SKM-1 treated with dmso at 0.1 percent for 144 hours (cell line): ENCODE results near the gene NCAN.
"Not testable (repeated sequence)": the region's sequence is repeated elsewhere in the genome, so short reads cannot be mapped to it uniquely, and the experiment has no call there.

ENCODE experiments used
- DNase-seq: peaks from one replicate; lab custom pipeline; 2025; ENCODE audit not compliant: unreplicated experiment; lab: John Stamatoyannopoulos, UW

Gene NCAN

GRCh38 chr19:19192910-19193423 lies 18.8 kb upstream of the NCAN start:
- no peak for DNase-seq

DNA sequence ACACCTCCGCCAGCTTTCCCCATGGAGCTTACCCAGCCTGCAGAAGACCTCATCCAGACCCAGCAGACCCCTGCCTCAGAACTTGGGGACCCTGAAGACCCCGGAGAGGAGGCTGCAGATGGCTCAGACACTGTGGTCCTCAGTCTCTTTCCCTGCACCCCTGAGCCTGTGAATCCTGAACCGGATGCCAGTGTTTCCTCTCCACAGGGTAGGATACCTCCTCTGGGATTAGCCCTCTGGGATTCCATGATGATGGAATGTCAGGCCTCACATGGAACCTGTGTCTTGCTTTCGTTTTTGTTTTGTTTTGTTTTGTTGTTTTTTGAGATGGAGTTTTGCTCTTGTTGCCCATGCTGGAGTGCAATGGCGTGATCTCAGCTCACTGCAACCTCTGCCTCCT lies 17.8 kb upstream of the NCAN start:
- no peak for DNase-seq

DNA sequence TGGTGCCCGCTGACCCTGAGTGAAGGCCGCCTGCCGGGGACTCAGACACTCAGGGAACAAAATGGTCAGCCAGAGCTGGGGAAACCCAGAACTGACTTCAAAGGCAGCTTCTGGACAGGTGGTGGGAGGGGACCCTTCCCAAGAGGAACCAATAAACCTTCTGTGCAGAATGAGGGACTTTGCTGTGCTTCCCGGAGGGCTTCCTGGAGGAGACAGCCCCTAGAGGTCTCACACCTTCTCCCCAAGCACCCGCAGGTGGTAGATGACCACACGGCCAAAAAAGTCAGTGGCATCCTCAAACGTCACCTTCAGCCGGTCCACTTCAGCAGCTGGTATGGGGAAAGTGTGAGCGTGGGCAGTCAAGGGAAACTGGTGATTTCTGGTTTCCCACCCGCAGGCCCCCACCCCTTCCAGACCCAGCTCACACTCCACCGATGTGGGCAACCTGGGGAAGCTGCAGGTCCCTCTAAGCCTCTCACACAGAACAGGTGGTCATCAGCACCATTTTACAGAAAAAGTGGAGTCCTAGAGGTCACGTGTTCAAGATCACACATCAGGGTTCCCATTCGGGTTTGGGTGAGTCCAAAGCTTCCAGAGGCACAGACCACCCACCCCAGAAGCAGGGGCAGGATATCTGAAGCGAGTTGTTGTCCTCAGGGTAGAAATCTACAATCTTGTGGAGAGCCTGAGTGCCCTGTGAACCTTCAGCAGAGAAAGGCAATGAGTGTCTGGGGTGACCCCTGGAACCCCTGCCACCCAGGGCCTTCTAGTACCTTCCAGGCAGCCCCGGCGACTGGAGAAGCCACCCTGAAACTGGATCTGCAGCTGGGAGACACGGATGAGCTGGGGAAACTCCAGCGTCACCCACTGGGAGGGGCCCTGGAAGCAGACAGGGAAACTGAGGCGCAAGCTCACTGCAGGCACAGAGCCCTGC lies 9.8 kb upstream of the NCAN start:
- no peak for DNase-seq

GRCh38 chr19:19202707-19203011 lies 9.1 kb upstream of the NCAN start:
- DNase-seq = no peak

DNA sequence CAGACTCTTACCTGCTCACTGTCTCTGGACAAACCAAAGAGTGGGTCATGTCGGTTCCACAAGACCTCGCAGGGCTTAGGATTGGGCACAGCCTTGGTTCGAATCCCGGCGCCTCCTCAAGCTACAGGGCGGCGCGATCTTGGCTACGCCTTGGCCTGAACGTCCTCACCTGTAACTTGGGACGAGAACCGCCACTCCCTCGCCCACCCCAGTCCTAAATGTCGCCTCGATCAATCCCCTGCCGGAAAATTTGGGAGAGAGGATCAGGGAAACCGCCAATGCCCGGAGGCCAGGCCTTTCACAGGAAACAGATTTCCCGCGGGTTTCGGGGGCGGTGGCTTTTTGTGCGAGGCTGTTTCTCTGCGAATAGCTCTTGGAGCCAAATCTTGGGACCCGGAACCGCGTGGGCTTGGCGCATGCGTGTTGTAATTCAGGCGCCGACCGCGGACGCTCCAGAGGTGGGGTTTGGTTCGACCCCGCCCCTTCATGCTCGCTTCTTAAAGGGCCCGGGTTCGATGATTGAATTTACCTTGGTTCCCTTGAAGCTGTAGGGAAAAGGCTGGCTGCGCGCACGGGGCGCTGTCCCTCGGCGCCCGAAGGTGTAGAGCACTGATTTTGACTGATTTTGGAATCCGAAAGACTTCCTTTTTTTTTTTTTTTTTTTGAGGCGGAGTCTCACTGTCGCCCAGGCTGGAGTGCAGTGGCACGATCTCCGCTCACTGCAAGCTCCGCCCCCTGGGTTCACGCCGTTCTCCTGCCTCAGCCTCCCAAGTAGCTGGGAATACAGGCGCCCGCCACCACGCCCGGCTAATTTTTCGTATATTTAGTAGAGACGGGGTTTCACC lies 8.5 kb upstream of the NCAN start, which contains the start of gene NR2C2AP:
TSS of gene NR2C2AP (minus strand) at position 403 of the 845 bp plus-strand sequence. CDS start at position 49, 354 bp downstream.
- DNase-seq = peak; percentile 89

DNA sequence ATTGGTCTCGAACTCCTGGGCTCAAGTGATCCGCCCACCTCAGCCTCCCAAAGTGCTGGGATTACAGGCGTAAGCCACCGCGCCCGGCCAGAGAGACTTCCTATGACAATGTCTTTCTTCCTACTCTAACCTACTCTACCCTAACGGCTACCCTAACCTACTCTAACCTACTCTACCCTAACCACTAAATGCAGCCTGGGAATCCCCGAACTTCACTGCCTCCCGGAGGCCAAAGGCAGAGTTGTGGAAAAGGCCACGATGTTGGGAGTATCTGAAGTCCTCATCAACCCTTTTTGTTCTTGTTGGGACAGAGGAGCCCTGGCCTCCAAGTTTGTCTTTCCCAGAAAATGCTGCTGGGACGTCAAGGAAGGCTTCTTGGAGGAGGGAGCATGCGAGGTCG lies 7.6 kb upstream of the NCAN start:
- no peak for DNase-seq

DNA sequence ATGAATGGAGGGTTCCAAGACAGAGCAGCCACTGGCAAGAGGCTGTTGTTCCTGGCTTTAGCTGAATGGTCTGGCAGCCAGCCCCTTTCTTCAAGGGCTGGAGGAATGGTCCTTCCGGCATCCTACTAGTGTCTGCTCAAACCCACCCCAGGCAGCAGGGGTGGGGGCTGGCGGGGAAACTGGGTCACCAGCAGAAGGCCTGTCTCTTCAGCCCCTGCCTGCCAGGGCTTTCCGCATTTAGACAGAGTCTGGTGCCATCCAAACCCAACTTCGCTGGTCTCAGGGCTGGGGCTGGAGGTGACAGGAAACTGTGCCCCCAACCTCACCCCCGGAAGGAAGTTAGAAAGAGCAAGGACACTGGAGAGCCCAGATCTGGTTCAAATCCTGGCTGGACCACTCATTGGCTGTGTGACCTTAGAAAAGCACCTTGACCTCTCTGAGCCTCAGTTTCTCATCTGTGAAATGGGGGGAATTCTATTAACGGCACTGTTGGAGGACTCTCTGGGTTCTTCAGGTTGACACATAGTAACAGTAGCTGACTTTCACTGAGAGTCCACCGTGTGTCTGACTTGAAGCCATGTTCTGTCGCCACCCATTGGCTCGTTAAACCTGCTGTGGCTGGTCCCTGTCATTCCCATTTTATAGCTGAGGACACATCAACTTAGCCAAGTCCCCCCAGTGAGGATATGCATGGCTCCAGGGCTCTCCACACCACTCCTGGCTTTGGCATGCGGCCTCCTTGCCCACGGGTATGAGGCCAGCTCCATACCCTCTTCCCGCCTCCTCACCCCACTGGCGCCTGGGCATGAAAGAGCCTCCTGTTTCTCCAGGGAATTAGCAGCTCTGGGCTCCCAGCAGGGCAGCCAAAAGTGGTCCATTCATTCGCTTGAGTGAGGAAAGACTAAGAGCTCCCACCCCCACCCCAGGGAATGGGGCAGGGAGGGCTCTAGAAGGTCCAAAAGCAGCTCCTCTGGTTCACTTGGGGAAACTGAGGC lies 6.0 kb upstream of the NCAN start:
- DNase-seq = no peak

DNA sequence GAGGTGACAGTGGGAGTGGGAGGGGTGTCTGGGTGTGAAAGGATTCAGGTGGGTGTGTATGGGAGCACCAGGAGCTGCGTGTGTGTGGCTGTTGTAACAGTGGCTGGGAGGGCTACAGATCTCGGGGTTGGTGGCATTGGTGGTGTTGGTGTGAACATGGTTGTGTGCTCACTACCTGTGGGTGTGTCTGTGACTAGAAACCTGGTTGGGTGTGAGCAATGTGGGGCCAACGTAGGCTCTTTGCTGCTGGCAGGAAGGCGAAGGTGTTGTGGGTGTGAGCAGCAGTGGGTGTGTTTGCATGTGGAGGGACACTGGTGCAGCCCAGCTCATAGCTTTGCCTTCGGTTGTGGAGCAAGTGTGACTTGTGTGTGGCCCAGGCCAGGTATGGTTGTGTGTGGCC lies 4.8 kb upstream of the NCAN start:
- no peak for DNase-seq

DNA sequence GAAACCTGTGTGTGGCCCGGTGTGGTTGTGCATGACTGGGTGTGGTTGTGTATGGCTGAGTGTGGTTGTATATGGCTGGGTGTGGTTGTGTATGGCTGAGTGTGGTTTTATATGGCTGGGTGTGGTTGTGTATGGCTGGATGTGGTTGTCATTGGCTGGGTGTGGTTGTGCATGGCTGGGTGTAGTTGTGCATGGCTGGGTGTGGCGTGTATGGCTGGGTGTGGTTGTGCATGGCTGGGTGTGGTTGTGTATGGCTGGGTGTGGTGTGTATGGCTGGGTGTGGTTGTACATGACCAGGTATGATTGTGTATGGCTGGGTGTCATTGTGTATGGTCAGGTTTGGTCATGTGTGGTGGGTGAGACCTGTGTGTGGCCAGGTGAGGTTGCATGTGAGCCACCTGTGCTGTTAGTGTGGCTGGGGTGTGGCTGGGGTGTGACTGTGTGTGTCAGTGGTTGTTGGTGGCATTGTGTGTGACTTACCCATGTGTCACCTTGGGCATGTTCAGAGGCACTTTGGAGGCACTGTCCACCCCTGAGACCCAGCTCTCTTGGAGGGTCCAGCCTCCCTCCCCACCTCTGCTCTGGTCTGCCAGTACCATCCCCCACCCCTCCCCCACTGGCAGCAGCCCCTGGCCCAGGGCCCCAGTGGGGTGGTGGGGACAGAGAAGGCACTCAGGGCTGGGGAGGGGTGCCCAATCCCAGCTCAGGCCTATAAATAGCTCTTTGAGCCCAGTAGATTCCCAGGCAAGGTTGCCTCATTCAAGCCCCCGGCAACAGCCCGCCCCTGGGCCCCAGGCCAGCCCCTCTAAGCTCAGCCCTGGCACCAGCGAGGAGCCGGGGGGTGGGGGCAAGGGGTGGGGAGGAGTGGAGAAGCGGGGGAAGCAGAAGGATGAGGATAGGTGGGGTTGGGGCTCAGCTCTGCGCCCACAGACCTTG lies 3.9 kb upstream of the NCAN start:
- no peak for DNase-seq

DNA sequence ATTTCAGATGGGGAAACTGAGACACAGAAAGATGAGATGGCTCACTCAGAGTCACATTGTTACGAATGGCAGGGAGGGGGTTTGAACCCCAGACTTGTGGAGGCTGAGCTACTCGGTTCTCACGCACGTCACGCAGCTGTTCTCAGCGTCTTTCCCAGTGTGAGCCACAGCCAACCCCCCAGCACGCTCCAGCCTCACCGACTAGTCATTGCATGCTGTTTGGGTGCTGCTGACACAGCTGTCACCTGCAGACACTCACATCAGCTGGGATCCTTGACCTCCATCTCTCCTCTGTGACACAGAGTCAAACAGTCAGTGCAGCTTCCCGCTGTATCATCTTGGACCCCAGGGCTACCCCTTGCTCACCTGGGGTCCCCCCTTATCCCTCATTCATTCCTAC lies 2.4 kb upstream of the NCAN start:
- no peak for DNase-seq

DNA sequence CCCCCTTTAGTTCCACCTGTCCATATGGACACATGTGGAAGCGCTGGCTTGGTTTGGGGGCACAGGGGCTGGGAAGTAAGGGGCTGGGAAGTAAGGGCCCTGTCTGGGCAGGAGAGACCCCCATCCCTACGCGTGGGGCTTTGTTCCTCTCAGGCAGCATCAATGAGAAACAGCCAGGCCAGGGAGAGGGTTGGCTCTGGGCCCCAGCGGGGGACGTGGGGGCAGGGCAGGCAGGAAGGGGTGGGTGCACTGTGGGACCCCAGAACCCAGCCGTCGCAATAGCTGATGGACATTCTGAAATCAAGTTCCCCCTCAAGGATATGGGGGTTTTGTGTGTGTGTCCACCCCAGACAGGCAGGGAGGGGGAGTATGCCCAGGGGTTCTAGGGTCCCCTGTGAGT lies 1.2 kb downstream of the NCAN start:
- DNase-seq = no peak

GRCh38 chr19:19213426-19214158 lies 1.8 kb downstream of the NCAN start:
- DNase-seq = no peak

DNA sequence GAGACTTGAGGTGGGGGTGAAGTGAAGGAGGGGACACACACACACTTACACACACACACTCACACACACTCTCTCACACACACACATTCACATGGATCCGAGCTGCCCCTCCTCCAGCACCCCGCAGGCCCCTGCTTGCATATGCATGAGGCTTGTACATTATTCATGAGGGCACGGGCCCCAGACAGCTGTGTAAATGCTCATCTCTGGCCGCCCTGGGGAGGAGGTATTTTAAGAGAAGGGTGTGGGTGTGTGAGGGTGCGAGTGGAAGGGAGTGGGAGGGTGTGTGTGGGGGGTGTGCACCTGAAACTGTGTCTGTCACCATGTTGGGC lies 2.4 kb downstream of the NCAN start:
- no peak for DNase-seq

DNA sequence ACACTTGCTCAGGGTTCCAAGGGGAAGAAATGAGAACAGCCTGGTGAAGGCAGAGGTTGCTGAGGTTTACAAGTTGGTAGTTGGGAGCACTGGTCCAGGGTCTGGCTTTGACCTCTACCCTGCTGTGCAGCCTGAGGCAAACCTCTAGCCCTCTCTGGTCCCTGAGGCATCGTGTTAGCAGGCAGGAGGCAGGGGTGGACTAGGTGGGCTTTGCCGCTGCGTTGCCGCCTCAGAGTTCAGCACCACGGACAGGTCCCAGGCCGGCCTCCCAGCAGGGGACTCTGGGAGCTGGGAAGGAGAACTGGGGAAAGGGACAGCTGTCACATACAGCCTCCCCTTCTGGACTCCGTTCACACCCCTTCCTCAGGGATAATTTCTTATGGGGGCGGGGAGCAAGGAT lies 3.1 kb downstream of the NCAN start:
- DNase-seq = no peak

- no peak for DNase-seq
Observed at GRCh38 chr19:19215792-19216191, 4.0 kb downstream of the NCAN start.

DNA sequence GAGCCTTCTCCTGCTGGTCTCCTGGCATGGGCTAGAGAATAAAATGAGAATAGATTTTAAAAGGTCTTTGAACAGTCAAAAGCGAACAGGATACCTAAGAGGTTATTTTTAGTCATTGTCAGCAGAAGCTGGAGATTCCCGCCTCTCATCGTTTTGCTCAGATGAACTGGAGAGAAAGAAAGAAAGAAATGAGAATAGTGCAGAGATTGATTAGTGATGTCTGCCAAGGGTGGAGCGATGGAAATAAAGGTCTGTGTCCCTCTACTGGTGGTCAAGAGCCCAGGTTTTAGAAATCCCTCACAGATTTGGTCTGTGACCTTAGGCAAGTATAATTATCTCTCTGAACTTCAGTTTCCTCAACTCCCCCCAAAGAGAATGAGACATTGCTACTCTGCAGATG lies 5.3 kb downstream of the NCAN start:
- peak; percentile 22 for DNase-seq

DNA sequence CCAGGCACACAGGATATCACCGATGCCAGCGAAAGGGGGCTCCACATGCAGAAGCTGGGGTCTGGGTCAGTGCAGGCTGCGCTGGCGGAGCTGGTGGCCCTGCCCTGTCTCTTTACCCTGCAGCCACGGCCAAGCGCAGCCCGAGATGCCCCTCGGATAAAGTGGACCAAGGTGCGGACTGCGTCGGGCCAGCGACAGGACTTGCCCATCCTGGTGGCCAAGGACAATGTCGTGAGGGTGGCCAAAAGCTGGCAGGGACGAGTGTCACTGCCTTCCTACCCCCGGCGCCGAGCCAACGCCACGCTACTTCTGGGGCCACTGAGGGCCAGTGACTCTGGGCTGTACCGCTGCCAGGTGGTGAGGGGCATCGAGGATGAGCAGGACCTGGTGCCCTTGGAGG lies 7.2 kb downstream of the NCAN start:
- no peak for DNase-seq

DNA sequence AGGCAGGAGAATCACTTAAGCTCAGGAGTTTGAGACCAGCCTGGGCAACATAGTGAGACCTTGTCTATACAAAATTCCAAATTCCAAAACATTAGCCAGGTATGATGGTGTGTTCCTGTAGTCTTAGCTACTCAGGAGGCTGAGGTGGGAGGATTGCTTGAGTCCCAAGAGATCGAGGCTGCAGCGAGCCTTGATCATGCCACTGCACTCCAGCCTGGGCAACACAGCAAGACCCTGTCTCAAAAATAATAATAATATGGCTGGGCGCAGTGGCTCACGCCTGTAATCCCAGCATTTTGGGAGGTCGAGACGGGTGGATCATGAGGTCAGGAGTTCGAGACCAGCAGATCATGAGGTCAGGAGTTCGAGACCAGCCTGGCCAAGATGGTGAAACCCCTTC lies 9.2 kb downstream of the NCAN start:
- not testable (repeated sequence) for DNase-seq

DNA sequence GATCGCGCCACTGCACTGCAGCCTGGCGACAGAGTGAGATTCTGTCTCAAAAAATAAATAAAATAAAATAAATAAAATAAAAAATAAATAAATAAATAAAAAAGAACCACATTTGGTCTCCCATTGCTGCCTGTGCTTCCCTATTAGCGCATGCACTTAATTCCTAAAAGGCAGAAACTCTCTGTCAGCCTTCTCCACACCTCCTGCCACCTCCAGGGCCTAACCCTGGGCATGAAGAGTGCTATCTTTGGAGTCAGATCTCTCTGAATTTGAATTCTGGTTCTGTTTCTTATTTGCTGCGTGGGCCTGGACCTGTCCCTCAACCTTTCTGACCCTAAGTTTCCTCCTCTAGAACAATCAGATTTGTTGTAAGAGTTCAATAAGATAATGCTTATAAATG lies 11.3 kb downstream of the NCAN start:
- DNase-seq = no peak
